Measurements from ENCODE around the gene TAAR5.

The TAAR5 gene

DNA sequence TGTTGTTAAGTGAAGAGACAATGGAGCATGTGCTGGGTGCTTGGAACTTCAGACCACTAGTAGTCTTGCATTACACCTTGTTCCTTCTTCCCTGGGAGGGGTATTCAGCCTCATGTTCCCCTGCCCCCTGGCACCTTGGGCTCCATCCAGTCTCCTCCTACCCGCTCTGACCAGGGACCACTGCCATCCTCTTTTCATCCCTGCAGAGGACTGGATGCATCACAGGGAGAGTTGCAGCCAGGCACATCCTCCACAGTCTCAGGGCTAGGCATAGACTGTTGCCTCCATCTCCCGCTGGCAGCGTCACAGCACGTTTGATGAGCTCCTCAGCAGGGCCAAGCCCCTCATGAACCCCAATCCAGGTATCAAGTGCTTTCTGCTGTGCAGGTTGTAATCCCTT is 38.3 kb downstream of the TAAR5 start:
- DNase-seq (ENCODE audit: low spot score) = no peak
- TF ChIP-seq, protein P1, sequence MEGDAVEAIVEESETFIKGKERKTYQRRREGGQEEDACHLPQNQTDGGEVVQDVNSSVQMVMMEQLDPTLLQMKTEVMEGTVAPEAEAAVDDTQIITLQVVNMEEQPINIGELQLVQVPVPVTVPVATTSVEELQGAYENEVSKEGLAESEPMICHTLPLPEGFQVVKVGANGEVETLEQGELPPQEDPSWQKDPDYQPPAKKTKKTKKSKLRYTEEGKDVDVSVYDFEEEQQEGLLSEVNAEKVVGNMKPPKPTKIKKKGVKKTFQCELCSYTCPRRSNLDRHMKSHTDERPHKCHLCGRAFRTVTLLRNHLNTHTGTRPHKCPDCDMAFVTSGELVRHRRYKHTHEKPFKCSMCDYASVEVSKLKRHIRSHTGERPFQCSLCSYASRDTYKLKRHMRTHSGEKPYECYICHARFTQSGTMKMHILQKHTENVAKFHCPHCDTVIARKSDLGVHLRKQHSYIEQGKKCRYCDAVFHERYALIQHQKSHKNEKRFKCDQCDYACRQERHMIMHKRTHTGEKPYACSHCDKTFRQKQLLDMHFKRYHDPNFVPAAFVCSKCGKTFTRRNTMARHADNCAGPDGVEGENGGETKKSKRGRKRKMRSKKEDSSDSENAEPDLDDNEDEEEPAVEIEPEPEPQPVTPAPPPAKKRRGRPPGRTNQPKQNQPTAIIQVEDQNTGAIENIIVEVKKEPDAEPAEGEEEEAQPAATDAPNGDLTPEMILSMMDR (IDR thresholded peaks at IDR 0.05; ENCODE audit: borderline replicate concordance, control extremely low read depth, extremely low read depth, insufficient read depth, missing control alignments) = no peak
- in situ Hi-C loops (cut with MboI; ENCODE audit: low sequenced_read_pairs, unreplicated experiment) = no loop called here

DNA sequence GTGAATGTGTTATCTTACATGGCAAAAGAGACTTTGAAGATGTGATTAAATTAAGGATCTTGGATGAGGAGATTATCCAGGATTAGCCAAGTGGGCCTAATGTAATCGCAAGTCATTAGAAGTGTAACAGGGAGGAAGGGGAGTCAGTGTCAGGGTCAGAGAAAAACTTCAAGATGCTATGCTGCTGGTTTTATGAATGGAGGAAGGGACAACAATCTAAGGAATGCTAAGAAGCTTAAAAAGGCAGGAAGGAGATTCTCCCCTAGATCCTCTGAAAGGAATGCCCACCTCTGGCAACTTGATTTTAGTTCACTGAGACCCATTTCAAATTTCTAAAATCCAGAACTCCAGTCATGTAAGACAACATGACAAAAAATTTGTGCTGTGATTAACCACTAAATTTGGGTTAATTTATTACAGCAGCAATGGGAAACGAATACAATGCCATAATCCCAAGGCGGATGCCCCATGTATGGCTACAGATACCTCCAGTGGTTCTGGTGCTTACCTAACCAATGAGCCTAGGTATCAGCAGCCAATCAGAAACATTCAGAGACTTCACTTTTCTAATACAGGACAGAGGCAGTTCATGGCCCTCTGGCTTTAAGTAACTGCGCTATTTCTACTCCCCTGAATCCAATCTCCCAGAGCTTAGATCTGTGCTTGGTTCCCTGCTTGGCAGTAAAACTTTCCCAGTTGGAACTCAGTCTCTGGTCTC is 40.6 kb downstream of the TAAR5 start:
- in situ Hi-C loops (cut with MboI; ENCODE audit: low sequenced_read_pairs, unreplicated experiment) = no loop called here
- DNase-seq (ENCODE audit: low spot score) = no peak

DNA sequence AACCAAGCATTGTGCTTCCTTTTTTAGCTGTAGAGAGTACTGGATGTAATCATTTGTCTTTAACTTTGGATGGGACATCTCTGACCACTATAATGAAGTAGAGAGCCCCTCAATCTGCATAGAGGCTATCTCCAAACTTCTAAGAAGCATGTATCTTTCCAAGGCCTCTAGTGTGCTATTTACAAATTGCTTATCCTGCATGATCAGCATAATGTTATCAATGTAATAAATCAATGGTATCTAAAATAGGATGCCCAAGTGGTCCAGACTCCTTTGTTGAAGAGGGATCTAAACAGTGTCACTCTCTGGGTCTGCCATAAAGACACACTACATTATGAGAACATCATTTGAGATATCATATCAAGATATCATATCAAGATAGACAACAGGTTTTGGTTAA is 44.7 kb downstream of the TAAR5 start:
- in situ Hi-C loops (cut with MboI; ENCODE audit: low sequenced_read_pairs, unreplicated experiment) = no loop called here
- TF ChIP-seq, protein P1 (IDR thresholded peaks at IDR 0.05; ENCODE audit: borderline replicate concordance, control extremely low read depth, extremely low read depth, insufficient read depth, missing control alignments) = no peak
- DNase-seq (ENCODE audit: low spot score) = no peak

More for the DNA sequence above, 40.6 kb downstream of the TAAR5 start:
- TF ChIP-seq, protein P1 (IDR thresholded peaks at IDR 0.05; ENCODE audit: borderline replicate concordance, control extremely low read depth, extremely low read depth, insufficient read depth, missing control alignments) = no peak
